Natural killer cell (primary cell): ENCODE measurements around the gene NTRK2. TPM values are rescaled to one million over a fixed set of nuclear protein-coding genes. Genes with fewer than 3 reads are reported as not detected.

Experiments used
- ATAC-seq, 3 donors: fragments of 150-1000 bp in 2 of 3; fragments of 200-7000 bp in 1 of 3; cut with Tn5 transposase; 1 replicate in 1 of 3; 2 replicates in 2 of 3; pipeline ENCODE4 v1.10.0; 2021; ENCODE audit warnings: mild to moderate bottlenecking in 2 of 3, moderate library complexity in 2 of 3
- DNase-seq, 2 donors: peaks; one replicate each; pipeline versions ENCODE4 v3.0.0 to v3.0.0-alpha.2; 2013 to 2021; ENCODE audit warnings: mixed read lengths in 1 of 2
- H3K27ac ChIP-seq: one replicate; pipeline ENCODE4 v1.5.1; 2013; ENCODE audit warnings: mild to moderate bottlenecking, low read length
- H3K27me3 ChIP-seq: one replicate; pipeline ENCODE4 v1.6.1; 2013; ENCODE audit warnings: low read length; ENCODE audit not compliant: control insufficient read depth, insufficient read depth
- H3K36me3 ChIP-seq: one replicate; pipeline ENCODE4 v1.6.1; 2013; ENCODE audit warnings: low read length; ENCODE audit not compliant: control insufficient read depth, insufficient read depth
- H3K4me1 ChIP-seq: one replicate; pipeline ENCODE4 v1.6.1; 2013; ENCODE audit warnings: low read length; ENCODE audit not compliant: control insufficient read depth, insufficient read depth
- H3K4me3 ChIP-seq: one replicate; pipeline ENCODE4 v1.5.1; 2013; ENCODE audit warnings: low read length
- H3K9me3 ChIP-seq: one replicate; pipeline ENCODE4 v1.6.1; 2013; ENCODE audit warnings: low read length; ENCODE audit not compliant: control insufficient read depth, insufficient read depth
- H3K27ac Mint-ChIP-seq, 2 donors: one replicate each; pipeline ENCODE4 v1.8.0; 2022; ENCODE audit warnings: mild to moderate bottlenecking in 2 of 2, mixed read lengths in 2 of 2, moderate library complexity in 1 of 2
- H3K27me3 Mint-ChIP-seq, 2 donors: one replicate each; pipeline ENCODE4 v1.8.0; 2022; ENCODE audit warnings: low read depth in 2 of 2, mixed read lengths in 2 of 2
- H3K36me3 Mint-ChIP-seq: one replicate; pipeline ENCODE4 v1.8.0; 2022; ENCODE audit warnings: mixed read lengths
- H3K4me1 Mint-ChIP-seq, 2 donors: one replicate each; pipeline ENCODE4 v1.8.0; 2022; ENCODE audit warnings: mixed read lengths in 2 of 2
- H3K4me3 Mint-ChIP-seq: one replicate; pipeline ENCODE4 v1.8.0; 2022; ENCODE audit warnings: mild to moderate bottlenecking, moderate library complexity, mixed read lengths
- H3K9me3 Mint-ChIP-seq, 2 donors: one replicate each; pipeline ENCODE4 v1.8.0; 2022; ENCODE audit warnings: mixed read lengths in 2 of 2
- CTCF ChIP-seq: fragments of 200-600 bp; IDR thresholded peaks from one replicate; pipeline ENCODE4 v1.8.0; 2022; ENCODE audit warnings: antibody characterized with exemption
- WGBS: methylation state at CpG from one replicate; pipeline ENCODE4 v1.1.7; 2013; ENCODE audit warnings: missing lambda C conversion rate; ENCODE audit not compliant: insufficient coverage; 5-methylcytosine and 5-hydroxymethylcytosine counted together
- intact Hi-C: fragments of 100-400 bp; cut with micrococcal nuclease; formaldehyde crosslinking; loops from one replicate; pipeline ENCODE4 v1.14.2; 2022
- total RNA-seq, 4 donors: library from RNA; stranded (reverse); fragments of 120-200 nt in 1 of 4; gene quantifications; one replicate each; pipeline versions ENCODE4 v1.2.3 to v1.2.4, GENCODE V29; 2013 to 2022

NTRK2 gene
- total RNA-seq, 3 donors from 2014 or later (not counting 1 experiment from before 2014, with no cell fraction given): 0.08 TPM; not detected in 2

GRCh38 chr9:84781458-84781857, 111.9 kb downstream of the NTRK2 start:
- H3K27ac Mint-ChIP-seq: no peak overlapping the region
- TF ChIP-seq CTCF: no peak
- DNase-seq: peak in 1 of 2 donors; percentile 21
- no peaks in the 10 kb centered on the region for H3K4me1 Mint-ChIP-seq
- Histone ChIP-seq H3K9me3 (no peaks in the 10 kb centered on the region), H3K27ac (no peak overlapping the region), H3K4me3 (no peak overlapping the region), H3K4me1 (no peaks in the 10 kb centered on the region), H3K36me3 (no peaks in the 10 kb centered on the region), H3K27me3 (no peaks in the 10 kb centered on the region)
- H3K27me3 Mint-ChIP-seq: peaks cover 30 to 62% of the 10 kb centered on the region in 2 donors
- H3K36me3 Mint-ChIP-seq: no peaks in the 10 kb centered on the region
- H3K9me3 Mint-ChIP-seq: no peaks in the 10 kb centered on the region
- no CpG with 5 or more reads among the region's 2 CpGs for WGBS
- no peak overlapping the region for H3K4me3 Mint-ChIP-seq
- intact Hi-C loops: loop anchor here (1.0 to 2.0 kb wide), 2 partner anchors 377 to 384 kb away; no protein-coding TSS in a partner anchor
- ATAC-seq: no peak

- H3K27me3 Mint-ChIP-seq: peaks cover 28 to 55% of the 10 kb centered on the region in 2 donors
- Histone ChIP-seq H3K9me3 (no peaks in the 10 kb centered on the region), H3K4me3 (no peak overlapping the region), H3K36me3 (no peaks in the 10 kb centered on the region), H3K27ac (no peak overlapping the region), H3K4me1 (no peaks in the 10 kb centered on the region), H3K27me3 (no peaks in the 10 kb centered on the region)
- TF ChIP-seq CTCF: no peak
- no peak overlapping the region for H3K27ac Mint-ChIP-seq
- H3K4me1 Mint-ChIP-seq: no peaks in the 10 kb centered on the region
- H3K4me3 Mint-ChIP-seq: no peak overlapping the region
- intact Hi-C loops: loop anchor here (1.0 to 2.0 kb wide), 2 partner anchors 377 to 385 kb away; no protein-coding TSS in a partner anchor
- no peaks in the 10 kb centered on the region for H3K36me3 Mint-ChIP-seq
- 81% methylated on average over 10 of the region's 11 CpGs for WGBS
- no peaks in the 10 kb centered on the region for H3K9me3 Mint-ChIP-seq
- DNase-seq (no peak), ATAC-seq (no peak)
Observed at GRCh38 chr9:84781931-84782866, 112.7 kb downstream of the NTRK2 start.

- H3K36me3 Mint-ChIP-seq: no peaks in the 10 kb centered on the region
Observed at GRCh38 chr9:84785792-84786547, 116.4 kb downstream of the NTRK2 start.

More at GRCh38 chr9:84785792-84786547, 116.4 kb downstream of the NTRK2 start:
- no peaks in the 10 kb centered on the region for H3K36me3 ChIP-seq
- DNase-seq: no peak
- Mint-ChIP-seq H3K4me3 (no peak overlapping the region), H3K9me3 (no peaks in the 10 kb centered on the region), H3K27me3 (peaks cover 35 to 58% of the 10 kb centered on the region in 2 donors), H3K27ac (no peak overlapping the region), H3K4me1 (no peaks in the 10 kb centered on the region)
- H3K4me3 ChIP-seq: no peak overlapping the region
- 73% methylated on average over 2 of the region's 4 CpGs for WGBS
- H3K4me1 ChIP-seq: no peaks in the 10 kb centered on the region
- no peak for ATAC-seq
- TF ChIP-seq CTCF: no peak
- intact Hi-C loops: no loop called here
- H3K27ac ChIP-seq: no peak overlapping the region
- H3K27me3 ChIP-seq: no peaks in the 10 kb centered on the region
- no peaks in the 10 kb centered on the region for H3K9me3 ChIP-seq
